Mucosa of descending colon (tissue), 3 donors: ENCODE measurements around the gene NES. TPM values are rescaled to one million over a fixed set of nuclear protein-coding genes. Genes with fewer than 3 reads are reported as not detected.
"Not testable (repeated sequence)": the region's sequence is repeated elsewhere in the genome, so short reads cannot be mapped to it uniquely, and the experiment has no call there.

Experiments used
- ATAC-seq: fragments of 200-7000 bp; cut with Tn5 transposase; one replicate; pipeline ENCODE4 v1.9.1; 2020; ENCODE audit warnings: mild to moderate bottlenecking, moderate library complexity
- DNase-seq, 3 donors: peaks; one replicate each; pipeline ENCODE4 v3.0.0-alpha.2; 2020
- H3K36me3 ChIP-seq: fragments of 200-600 bp; one replicate; pipeline ENCODE4 v1.8.0; 2021; ENCODE audit warnings: low read depth, mild to moderate bottlenecking
- H3K4me1 ChIP-seq: fragments of 200-600 bp; one replicate; pipeline ENCODE4 v1.8.0; 2021; ENCODE audit warnings: low read depth, mild to moderate bottlenecking
- H3K4me3 ChIP-seq: fragments of 200-600 bp; one replicate; pipeline ENCODE4 v1.8.0; 2021; ENCODE audit warnings: mild to moderate bottlenecking
- H3K9me3 ChIP-seq: fragments of 200-600 bp; one replicate; pipeline ENCODE4 v1.8.0; 2021; ENCODE audit warnings: mild to moderate bottlenecking
- intact Hi-C, 2 donors: fragments of 100-400 bp; cut with DNase I in 1 of 2; cut with micrococcal nuclease in 1 of 2; formaldehyde crosslinking; loops; one replicate each; pipeline versions ENCODE4 v1.11.0 to v1.11.1; 2022; cut with DNase I, micrococcal nuclease
- total RNA-seq, 3 donors: library from RNA; stranded (reverse); fragmentation: NEBNext Ultra II Directional in 2 of 3; extraction: Animal tissue kit (Norgen Biotek cat#: 25700) in 2 of 3; gene quantifications; one replicate each; pipeline versions ENCODE4 v1.2.1 to v1.2.4, GENCODE V29; 2021 to 2023
- TF ChIP-seq, protein P1 (sequence below): fragments of 200-600 bp; IDR thresholded peaks from one replicate; pipeline ENCODE4 v1.8.0; 2022; ENCODE audit warnings: antibody characterized with exemption, mild to moderate bottlenecking
- donor health status: DM: no; HTN: no; CAD: no; lungs with moderate emphysema.
- donor health status: DM: no; HTN: no; CAD: no.
- donor health status: DM: no; HTN: yes; CAD: no.

NES gene
- total RNA-seq, 3 donors from 2014 or later, result 3.0 to 11.4 (median 6.4) TPM

- Histone ChIP-seq H3K36me3 (no peaks in the 10 kb centered on the region), H3K4me1 (peaks cover 6% of the 10 kb centered on the region), H3K9me3 (no peaks in the 10 kb centered on the region), H3K4me3 (no peak overlapping the region)
- TF ChIP-seq, protein P1, sequence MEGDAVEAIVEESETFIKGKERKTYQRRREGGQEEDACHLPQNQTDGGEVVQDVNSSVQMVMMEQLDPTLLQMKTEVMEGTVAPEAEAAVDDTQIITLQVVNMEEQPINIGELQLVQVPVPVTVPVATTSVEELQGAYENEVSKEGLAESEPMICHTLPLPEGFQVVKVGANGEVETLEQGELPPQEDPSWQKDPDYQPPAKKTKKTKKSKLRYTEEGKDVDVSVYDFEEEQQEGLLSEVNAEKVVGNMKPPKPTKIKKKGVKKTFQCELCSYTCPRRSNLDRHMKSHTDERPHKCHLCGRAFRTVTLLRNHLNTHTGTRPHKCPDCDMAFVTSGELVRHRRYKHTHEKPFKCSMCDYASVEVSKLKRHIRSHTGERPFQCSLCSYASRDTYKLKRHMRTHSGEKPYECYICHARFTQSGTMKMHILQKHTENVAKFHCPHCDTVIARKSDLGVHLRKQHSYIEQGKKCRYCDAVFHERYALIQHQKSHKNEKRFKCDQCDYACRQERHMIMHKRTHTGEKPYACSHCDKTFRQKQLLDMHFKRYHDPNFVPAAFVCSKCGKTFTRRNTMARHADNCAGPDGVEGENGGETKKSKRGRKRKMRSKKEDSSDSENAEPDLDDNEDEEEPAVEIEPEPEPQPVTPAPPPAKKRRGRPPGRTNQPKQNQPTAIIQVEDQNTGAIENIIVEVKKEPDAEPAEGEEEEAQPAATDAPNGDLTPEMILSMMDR, result no peak
- intact Hi-C loops, result no loop called here
- ATAC-seq (no peak), DNase-seq (no peak)
These were observed 37.6 kb downstream of the NES start for GRCh38 chr1:156639601-156640101.

DNA sequence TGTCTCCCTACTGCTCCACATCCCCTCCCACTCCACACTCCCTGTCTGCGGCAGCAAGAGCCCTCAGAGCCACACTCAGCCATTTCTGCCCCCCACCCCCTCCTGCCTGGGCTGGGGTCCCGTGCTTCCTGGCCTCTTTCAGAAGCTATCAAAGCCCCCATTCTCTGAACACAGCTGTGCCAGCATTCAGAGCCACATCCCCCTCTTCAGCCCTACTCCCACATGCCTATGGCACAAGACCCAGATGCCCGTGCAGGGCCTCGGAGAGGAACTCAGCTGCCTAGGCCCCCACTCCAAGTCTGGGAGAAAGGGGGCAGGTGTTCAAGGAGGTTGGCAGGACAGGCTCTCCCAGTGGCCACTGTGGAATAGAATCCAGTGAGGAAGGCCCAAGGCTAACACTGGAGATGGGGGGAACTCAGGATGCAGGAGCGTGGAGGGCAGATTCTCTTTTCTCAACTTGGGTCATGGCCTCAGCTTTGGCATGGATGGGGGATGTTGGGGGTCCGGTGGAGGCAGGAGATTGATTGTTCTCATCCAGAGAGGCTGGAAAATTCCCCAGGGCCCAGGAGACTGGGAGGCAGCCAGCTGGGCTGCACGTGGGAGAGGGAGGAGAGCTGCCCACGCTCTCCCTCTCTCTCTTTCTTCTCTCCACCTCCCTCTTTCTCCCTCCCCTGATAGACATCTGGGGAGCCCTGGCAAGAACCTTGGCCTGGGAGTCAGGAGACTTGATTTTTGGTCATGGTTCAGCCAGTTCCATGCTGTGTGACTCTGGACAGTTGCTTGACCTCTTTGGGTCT is 38.8 kb downstream of the NES start:
- Histone ChIP-seq H3K4me1 (peaks cover 6% of the 10 kb centered on the region), H3K9me3 (no peaks in the 10 kb centered on the region), H3K36me3 (no peaks in the 10 kb centered on the region), H3K4me3 (no peak overlapping the region)
- no peak for ATAC-seq
- no peak for DNase-seq
- intact Hi-C loops, result no loop called here
- TF ChIP-seq, protein P1, result no peak

DNA sequence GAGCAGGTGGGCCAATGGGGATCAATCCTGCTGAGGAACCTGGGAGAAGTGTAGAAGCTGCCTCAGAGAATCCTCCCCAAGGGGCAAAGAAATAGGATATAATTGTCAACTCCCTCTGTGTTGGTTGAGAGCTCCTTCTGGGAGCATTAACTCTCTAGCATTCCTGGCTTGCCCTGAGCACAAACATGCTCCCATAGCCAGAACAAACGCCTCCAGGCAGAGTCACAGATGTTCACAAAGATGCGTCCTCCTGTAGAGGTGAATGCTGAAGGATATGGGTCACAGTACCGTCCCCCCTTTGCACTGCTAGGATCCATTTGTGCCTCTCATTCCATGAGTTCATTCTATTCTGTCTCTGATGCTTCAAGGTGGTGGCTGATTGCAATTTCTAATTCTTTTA is 44.9 kb downstream of the NES start:
- Histone ChIP-seq H3K4me3 (no peak overlapping the region), H3K9me3 (no peaks in the 10 kb centered on the region), H3K4me1 (no peaks in the 10 kb centered on the region), H3K36me3 (no peaks in the 10 kb centered on the region)
- TF ChIP-seq, protein P1, result no peak
- DNase-seq (no peak), ATAC-seq (no peak)
- intact Hi-C loops, result no loop called here

- intact Hi-C loops, result loop anchor here in 1 of 2 donors (2.0 kb wide), 1 partner anchor 24 kb away; no protein-coding TSS in a partner anchor
- H3K4me1 ChIP-seq, H3K9me3 ChIP-seq, DNase-seq, ATAC-seq, H3K36me3 ChIP-seq, H3K4me3 ChIP-seq: not testable (repeated sequence)
These were observed 46.1 kb downstream of the NES start for GRCh38 chr1:156631152-156631551.

DNA sequence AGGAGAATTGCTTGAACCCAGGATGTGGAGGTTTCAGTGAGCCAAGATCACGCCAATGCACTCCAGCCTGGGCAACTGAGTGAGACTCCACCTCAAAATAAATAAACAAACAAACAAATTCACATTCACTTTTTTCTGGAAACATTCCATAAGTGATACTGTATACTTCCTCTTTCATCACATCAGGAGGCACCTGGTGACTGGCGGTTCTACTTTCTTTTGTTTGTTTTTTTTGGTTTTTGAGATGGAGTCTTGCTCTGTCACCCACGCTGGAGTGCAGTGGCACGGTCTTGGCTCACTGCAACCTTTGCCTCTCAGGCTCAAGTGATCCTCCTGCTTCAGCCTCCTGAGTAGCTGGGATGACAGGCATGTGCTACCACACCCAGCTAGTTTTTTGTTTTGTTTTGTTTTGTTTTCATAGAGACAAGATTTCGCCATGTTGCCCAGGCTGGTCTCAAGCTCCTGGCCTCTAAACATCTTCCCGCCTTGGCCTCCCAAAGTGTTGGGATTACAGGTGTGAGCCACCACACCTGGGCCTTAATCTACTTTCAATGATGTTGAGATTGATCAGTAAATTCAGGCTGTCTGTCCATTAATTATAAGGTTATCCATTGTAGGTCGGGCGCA is 47.3 kb downstream of the NES start:
- no peaks in the 10 kb centered on the region for H3K9me3 ChIP-seq
- H3K4me1 ChIP-seq, result peaks cover 10% of the 10 kb centered on the region
- intact Hi-C loops, result loop anchor here in 1 of 2 donors (2.0 kb wide), 1 partner anchor 25 kb away; no protein-coding TSS in a partner anchor
- H3K4me3 ChIP-seq, result no peak overlapping the region
- no peak for ATAC-seq
- TF ChIP-seq, protein P1, result no peak
- H3K36me3 ChIP-seq, result no peaks in the 10 kb centered on the region
- DNase-seq, result no peak
